ENCODE measurements around the gene ELK4. TPM values are rescaled to one million over a fixed set of nuclear protein-coding genes. Genes with fewer than 3 reads are reported as not detected.

Gene ELK4
- total and polyA plus RNA-seq, 2 of the 8 experiments (the other 6 are each of a cell fraction or from before 2014, with no cell fraction given): 2.9 to 26.3 TPM

- Histone ChIP-seq H3K79me2 (ENCODE audit: control insufficient read depth in 1 of 2, insufficient read depth in 2 of 2, low read length in 2 of 2) (peaks cover 0 to 23% of the 10 kb centered on the region in 2 experiments; a peak in 2 of 4 replicates), H4K5ac (ENCODE audit: insufficient read length, low read depth, low read length) (no peak overlapping the region)
- TF ChIP-seq SIX5 (IDR thresholded peaks at IDR 0.05; ENCODE audit: low read depth, low read length): no peak
- no peak for TF ChIP-seq NANOG (IDR thresholded peaks at IDR 0.05; ENCODE audit: insufficient read depth, low read depth, low read length, poor library complexity, severe bottlenecking)
- no peak for TF ChIP-seq HDAC2 (IDR thresholded peaks at IDR 0.05; ENCODE audit: borderline replicate concordance in 1 of 2, low read depth in 2 of 2, low read length in 2 of 2)
- no peak for TF ChIP-seq ZNF274 (IDR thresholded peaks at IDR 0.05; ENCODE audit: borderline replicate concordance, extremely low read depth, low read length)
- TF ChIP-seq CBX8 (IDR thresholded peaks at IDR 0.05; ENCODE audit: borderline replicate concordance, low read depth, low read length): no peak
- no peak for TF ChIP-seq POU5F1 (IDR thresholded peaks at IDR 0.05; ENCODE audit: low read depth, low read length)
- no peak for TF ChIP-seq RBBP5 (IDR thresholded peaks at IDR 0.05; ENCODE audit: borderline replicate concordance, low read depth, low read length)
- no peak for TF ChIP-seq TAF1 (IDR thresholded peaks at IDR 0.05; ENCODE audit: low read depth, low read length)
- TF ChIP-seq RXRA (IDR thresholded peaks at IDR 0.05; ENCODE audit: insufficient read depth, low read depth, low read length): no peak
- no peak for TF ChIP-seq E2F6 (IDR thresholded peaks at IDR 0.05)
- TF ChIP-seq SUZ12 (IDR thresholded peaks at IDR 0.05; ENCODE audit: low read length): no peak
- TF ChIP-seq KDM1A (IDR thresholded peaks at IDR 0.05; ENCODE audit: borderline replicate concordance, low read length): no peak
- TF ChIP-seq CHD1 (IDR thresholded peaks at IDR 0.05; ENCODE audit: low read depth, low read length): no peak
Measured at GRCh38 chr1:205619376-205619775, 12.4 kb downstream of the ELK4 start.

More at GRCh38 chr1:205619376-205619775, 12.4 kb downstream of the ELK4 start:
- ChIA-PET CTCF (ENCODE audit: partially characterized antibody) (interaction anchor here (0.7 to 1.2 kb wide), 2 partner anchors 28 to 95 kb away, joined by 3 read pairs; no protein-coding TSS in a partner anchor), POLR2A (ENCODE audit: partially characterized antibody) (no interaction called here)
- Histone ChIP-seq H3K4me3 (ENCODE audit: extremely low read depth in 1 of 4, insufficient read depth in 2 of 4, low read depth in 3 of 4, low read length in 4 of 4) (no peak overlapping the region), H3K27me3 (replicated peaks in 1 of 4; ENCODE audit: control insufficient read depth in 3 of 4, extremely low read depth in 1 of 4, insufficient read depth in 3 of 4, low read length in 3 of 4) (no peaks in the 10 kb centered on the region), H3K79me1 (ENCODE audit: low read depth, low read length) (no peaks in the 10 kb centered on the region), H3K4me2 (ENCODE audit: insufficient read depth in 1 of 2, low read depth in 2 of 2, low read length in 2 of 2) (no peak overlapping the region), H2AK5ac (ENCODE audit: low read depth, low read length) (no peak overlapping the region), H3K4me1 (replicated peaks in 1 of 4; ENCODE audit: control insufficient read depth in 3 of 4, insufficient read depth in 4 of 4, low read length in 3 of 4) (no peaks in the 10 kb centered on the region), H3K23ac (ENCODE audit: insufficient read length) (no peak overlapping the region), H4K8ac (ENCODE audit: extremely low read depth, insufficient read depth, low read length) (no peak overlapping the region), H2BK5ac (ENCODE audit: low read depth, low read length) (no peak overlapping the region), H4K20me1 (replicated peaks in 1 of 2; ENCODE audit: control insufficient read depth in 1 of 2, insufficient read depth in 2 of 2, low read length in 2 of 2) (peaks cover 4 to 5% of the 10 kb centered on the region in 2 experiments), H3K4ac (replicated peaks; ENCODE audit: insufficient read length, low read depth, low read length) (no peak overlapping the region), H2BK120ac (replicated peaks; ENCODE audit: low read depth, low read length) (no peak overlapping the region), H3K14ac (ENCODE audit: insufficient read length) (no peak overlapping the region), H3K18ac (ENCODE audit: extremely low read depth, low read length) (no peak overlapping the region), H4K91ac (replicated peaks; ENCODE audit: insufficient read length, low read length) (no peak overlapping the region), H2BK20ac (ENCODE audit: low read length) (no peak overlapping the region), H3K9ac (replicated peaks in 1 of 4; ENCODE audit: extremely low read depth in 1 of 4, low read depth in 3 of 4, low read length in 3 of 4) (no peak overlapping the region), H2AFZ (ENCODE audit: low read length) (no peak overlapping the region), H3K9me3 (ENCODE audit: insufficient read depth in 2 of 2, low read depth in 1 of 2, low read length in 1 of 2) (no peaks in the 10 kb centered on the region), H2BK12ac (ENCODE audit: low read depth, low read length) (no peak overlapping the region), H3K23me2 (ENCODE audit: low read depth, low read length) (peaks cover 2% of the 10 kb centered on the region; the same call in 1 of the 2 replicates), H2BK15ac (ENCODE audit: low read length) (no peak overlapping the region), H3K27ac (ENCODE audit: low read depth, low read length) (no peak overlapping the region), H3K56ac (replicated peaks; ENCODE audit: insufficient read length, low read depth, low read length) (no peak overlapping the region), H3K36me3 (ENCODE audit: control insufficient read depth in 2 of 4, insufficient read depth in 4 of 4, low read length in 3 of 4) (peaks cover 18 to 77% (median 42%) of the 10 kb centered on the region in 4 experiments)
- FAIRE-seq (no peak), DNase-seq (ENCODE audit: low read depth in 1 of 2, low spot score in 2 of 2) (no peak)
- 92% methylated on average over 3 of the region's 3 CpGs; no CpG with 5 or more reads in 1 of the 2 experiments for WGBS, 2 experiments (ENCODE audit: extremely low coverage in 1 of 2, insufficient coverage in 1 of 2, insufficient read length in 1 of 2, insufficient replicate concordance in 2 of 2, low coverage in 1 of 2, low lambda C conversion rate in 2 of 2, missing lambda C conversion rate in 1 of 2)
